A673 (cell line): ENCODE measurements around the gene KHNYN. TPM values are rescaled to one million over a fixed set of nuclear protein-coding genes. Genes with fewer than 3 reads are reported as not detected.

Experiments used
- BruUV-seq: library from RNA; stranded (reverse); fragments of 400-500 nt; replicated peaks from 2 replicates; lab custom pipeline; 2021; lab: Mats Ljungman, UMichigan
- CTCF ChIA-PET: fragments of 300-600 bp; sonication (Branson Sonifier 250); formaldehyde crosslinking; loops from one replicate; lab custom pipeline; 2022; ENCODE audit warnings: antibody characterized with exemption; lab: Charles Lee
- POLR2A ChIA-PET: fragments of 300-600 bp; sonication (Branson Sonifier 250); formaldehyde crosslinking; loops from one replicate; lab custom pipeline; 2022; ENCODE audit warnings: antibody characterized with exemption; ENCODE audit not compliant: low non-redundant PET; lab: Charles Lee
- DNase-seq: peaks from one replicate; pipeline ENCODE4 v3.0.0-alpha.2; 2015; ENCODE audit warnings: low spot score
- H3K27ac ChIP-seq: fragments of 200-600 bp; sonication (generic); 2 replicates; pipeline ENCODE4 v1.5.1; 2016; ENCODE audit warnings: mixed run types, low read depth, mild to moderate bottlenecking, mixed read lengths, antibody characterized with exemption, low read length; ENCODE audit not compliant: poor library complexity, severe bottlenecking
- H3K27me3 ChIP-seq: fragments of 200-600 bp; sonication (generic); replicated peaks from 2 replicates; pipeline ENCODE4 v1.6.1; 2017; ENCODE audit warnings: mixed run types, low read depth, mild to moderate bottlenecking, mixed read lengths, antibody characterized with exemption, low read length; ENCODE audit not compliant: insufficient read depth, poor library complexity
- H3K36me3 ChIP-seq: fragments of 200-600 bp; sonication (generic); 2 replicates; pipeline ENCODE4 v1.6.1; 2016; ENCODE audit warnings: mixed run types, mild to moderate bottlenecking, mixed read lengths, antibody characterized with exemption, low read length; ENCODE audit not compliant: insufficient read depth, poor library complexity, severe bottlenecking
- H3K4me1 ChIP-seq: fragments of 200-600 bp; sonication (generic); 2 replicates; pipeline ENCODE4 v1.6.1; 2017; ENCODE audit warnings: mixed run types, mild to moderate bottlenecking, mixed read lengths, antibody characterized with exemption, low read length; ENCODE audit not compliant: insufficient read depth, poor library complexity, severe bottlenecking
- H3K4me3 ChIP-seq: fragments of 200-600 bp; sonication (generic); 2 replicates; pipeline ENCODE4 v1.5.1; 2016; ENCODE audit warnings: low read depth, mixed run types, mild to moderate bottlenecking, mixed read lengths, low read length; ENCODE audit not compliant: poor library complexity, severe bottlenecking
- H3K9me3 ChIP-seq: fragments of 200-600 bp; sonication (generic); 2 replicates; pipeline ENCODE4 v1.6.1; 2016; ENCODE audit warnings: mixed run types, low read depth, mild to moderate bottlenecking, mixed read lengths, antibody characterized with exemption, low read length; ENCODE audit not compliant: poor library complexity, severe bottlenecking
- CTCF ChIP-seq: fragments of 300-800, 200-600 bp; sonication (generic); conservative IDR thresholded peaks from 2 replicates; pipeline ENCODE4 v1.5.1; 2017; ENCODE audit warnings: low read depth, mild to moderate bottlenecking, antibody characterized with exemption, low read length, moderate library complexity, mixed read lengths
- EZH2 ChIP-seq: fragments of 200-600 bp; sonication (generic); IDR thresholded peaks from 2 replicates; pipeline ENCODE4 v1.6.1; 2017; ENCODE audit warnings: borderline replicate concordance, low read depth, mild to moderate bottlenecking, mixed read lengths, antibody characterized with exemption, low read length; ENCODE audit not compliant: poor library complexity, severe bottlenecking
- intact Hi-C: fragments of 100-400 bp; cut with micrococcal nuclease; formaldehyde crosslinking; loops from one replicate; pipeline ENCODE4 v1.10.0; 2022; ENCODE audit not compliant: unreplicated experiment
- total RNA-seq: library from RNA; stranded (reverse); gene quantifications from 2 replicates; pipeline ENCODE4 v1.2.3, GENCODE V29; 2021

The KHNYN gene
- total RNA-seq, 1 experiment from 2014 or later, result 32.7 TPM

GRCh38 chr14:24456980-24457379 is 27.2 kb downstream of the KHNYN start:
- H3K27ac ChIP-seq, result no peak overlapping the region
- peaks cover 4% of the 10 kb centered on the region for H3K9me3 ChIP-seq
- H3K36me3 ChIP-seq, result no peaks in the 10 kb centered on the region
- CTCF ChIA-PET, result no interaction called here
- no peak for DNase-seq
- POLR2A ChIA-PET, result no interaction called here
- no peaks in the 10 kb centered on the region for H3K27me3 ChIP-seq
- TF ChIP-seq EZH2 (no peak), CTCF (no peak)
- intact Hi-C loops, result no loop called here
- BruUV-seq, result no TSS peak
- H3K4me3 ChIP-seq, result no peak overlapping the region
- no peaks in the 10 kb centered on the region for H3K4me1 ChIP-seq

GRCh38 chr14:24458736-24459135 is 29.0 kb downstream of the KHNYN start:
- DNase-seq, result no peak
- H3K4me1 ChIP-seq, result no peaks in the 10 kb centered on the region
- CTCF ChIA-PET, result no interaction called here
- no peaks in the 10 kb centered on the region for H3K27me3 ChIP-seq
- no peak for TF ChIP-seq CTCF
- no peak for TF ChIP-seq EZH2
- H3K36me3 ChIP-seq, result no peaks in the 10 kb centered on the region
- no peak overlapping the region for H3K4me3 ChIP-seq
- intact Hi-C loops, result no loop called here
- POLR2A ChIA-PET, result no interaction called here
- no peak overlapping the region for H3K27ac ChIP-seq
- peaks cover 4% of the 10 kb centered on the region for H3K9me3 ChIP-seq
- BruUV-seq, result no TSS peak

GRCh38 chr14:24459331-24459730 is 29.6 kb downstream of the KHNYN start:
- Histone ChIP-seq H3K4me3 (no peak overlapping the region), H3K4me1 (no peaks in the 10 kb centered on the region), H3K27me3 (no peaks in the 10 kb centered on the region), H3K27ac (no peak overlapping the region), H3K36me3 (no peaks in the 10 kb centered on the region), H3K9me3 (peaks cover under 1% of the 10 kb centered on the region)
- TF ChIP-seq EZH2, result no peak
- no peak for DNase-seq
- ChIA-PET POLR2A (no interaction called here), CTCF (no interaction called here)
- intact Hi-C loops, result no loop called here
- no TSS peak for BruUV-seq

GRCh38 chr14:24461336-24461735 is 31.6 kb downstream of the KHNYN start:
- Histone ChIP-seq H3K27ac (no peak overlapping the region), H3K36me3 (no peaks in the 10 kb centered on the region), H3K9me3 (no peaks in the 10 kb centered on the region), H3K4me3 (no peak overlapping the region), H3K4me1 (no peaks in the 10 kb centered on the region), H3K27me3 (no peaks in the 10 kb centered on the region)
- intact Hi-C loops, result no loop called here
- no TSS peak for BruUV-seq
- CTCF ChIA-PET, result no interaction called here
- POLR2A ChIA-PET, result no interaction called here
- no peak for DNase-seq
- TF ChIP-seq CTCF (no peak), EZH2 (no peak)
